ENCODE results near the gene ASXL1.
"Not testable (repeated sequence)": the region's sequence is repeated elsewhere in the genome, so short reads cannot be mapped to it uniquely, and the experiment has no call there.

ASXL1 gene

DNA sequence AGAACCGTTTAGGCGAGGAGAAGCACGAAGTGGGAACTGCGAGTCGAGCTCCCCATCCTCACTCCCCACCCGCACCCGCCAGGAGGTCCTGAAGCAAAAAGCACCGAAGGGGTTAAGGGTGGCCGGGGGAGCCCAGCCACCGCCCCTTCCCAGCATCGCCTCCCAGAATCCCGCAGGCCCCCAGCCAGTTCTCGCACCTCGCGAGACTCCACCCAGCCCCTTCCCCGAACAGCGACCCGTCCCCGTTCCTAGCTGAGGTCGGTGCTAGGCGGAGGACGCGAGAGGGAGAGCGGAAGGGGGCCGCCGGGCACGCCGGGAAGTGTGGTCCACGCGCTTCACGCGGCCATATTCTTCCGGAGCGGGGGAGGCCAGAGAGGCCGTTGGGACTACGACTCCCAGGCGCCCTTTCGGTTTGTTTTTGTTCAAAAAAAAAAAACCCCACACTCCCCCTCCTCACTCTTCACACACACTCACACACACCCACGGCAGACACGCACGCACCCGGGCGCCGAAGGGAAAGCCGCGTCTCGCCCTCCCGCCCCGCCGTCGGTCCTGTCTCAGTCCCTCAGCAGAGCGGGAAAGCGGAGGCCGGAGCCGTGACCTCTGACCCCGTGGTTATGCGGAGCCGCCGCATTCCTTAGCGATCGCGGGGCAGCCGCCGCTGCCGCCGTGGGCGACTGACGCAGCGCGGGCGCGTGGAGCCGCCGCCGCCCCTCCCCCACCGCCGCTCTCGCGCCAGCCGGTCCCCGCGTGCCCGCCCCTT lies at the start of gene ASXL1:
TSS of gene ASXL1 (plus strand) at position 463 of the 763 bp plus-strand sequence. CDS start 445 bp downstream, outside the sequence.
- peak; percentile 98 to 100 for DNase-seq

DNA sequence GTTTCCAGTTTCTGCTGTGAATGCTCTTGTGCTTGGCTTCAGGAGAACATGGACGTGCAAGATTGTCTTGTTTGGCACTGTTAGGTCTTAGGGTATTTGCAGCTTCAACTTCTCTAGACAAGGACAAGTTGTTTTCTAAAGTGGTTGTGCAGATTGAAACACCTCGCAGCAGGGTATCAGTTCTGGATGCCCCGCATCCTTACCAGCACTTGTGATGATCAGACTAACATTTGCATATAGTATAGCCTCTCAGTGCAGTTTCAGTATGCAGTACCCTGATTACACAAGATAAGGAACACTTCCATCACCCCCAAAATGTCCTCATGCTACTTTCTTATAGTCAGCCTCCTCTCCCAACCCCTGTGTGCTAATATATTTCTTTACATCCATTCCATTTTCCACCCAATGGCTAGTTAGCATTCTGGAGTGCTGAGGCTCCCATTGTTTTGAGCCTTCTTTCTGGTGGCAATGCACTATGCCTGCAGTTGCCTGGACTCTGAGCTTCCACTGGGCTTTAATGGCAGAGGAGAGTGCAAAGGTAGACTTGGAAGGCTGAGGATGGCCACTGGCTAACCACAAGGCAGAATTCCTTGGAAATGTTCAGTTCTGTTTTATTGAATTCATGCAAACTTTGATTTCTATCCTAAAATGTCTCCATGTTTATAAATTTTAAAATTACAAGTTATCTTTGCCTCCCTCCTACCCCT lies 45.3 kb upstream of the ASXL1 start:
- no peak for DNase-seq

- DNase-seq = no peak
Observed at GRCh38 chr20:32314768-32315167, 43.4 kb upstream of the ASXL1 start.

DNA sequence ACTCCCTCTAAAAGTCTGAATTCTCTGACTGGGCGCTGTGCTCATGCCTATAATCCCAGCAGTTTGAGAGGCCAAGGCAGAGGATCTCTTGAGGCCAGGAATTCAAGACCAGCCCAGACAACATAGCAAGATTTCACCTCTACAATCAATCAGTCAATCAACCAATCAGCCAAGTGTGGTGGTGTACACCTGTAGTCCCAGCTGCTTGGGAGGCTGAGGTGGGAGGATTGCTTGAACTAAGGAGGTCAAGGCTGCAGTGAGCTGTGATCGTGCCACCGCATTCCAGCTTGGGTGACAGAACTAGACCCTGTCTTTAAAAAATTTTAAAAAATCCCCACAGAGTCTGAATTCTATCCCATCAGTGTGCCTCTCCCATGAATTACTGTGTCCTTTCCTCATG lies 42.7 kb upstream of the ASXL1 start:
- DNase-seq = no peak

- no peak for DNase-seq
Observed at GRCh38 chr20:32315891-32316290, 42.2 kb upstream of the ASXL1 start.

- DNase-seq = no peak
Observed at GRCh38 chr20:32316667-32317066, 41.5 kb upstream of the ASXL1 start.

DNA sequence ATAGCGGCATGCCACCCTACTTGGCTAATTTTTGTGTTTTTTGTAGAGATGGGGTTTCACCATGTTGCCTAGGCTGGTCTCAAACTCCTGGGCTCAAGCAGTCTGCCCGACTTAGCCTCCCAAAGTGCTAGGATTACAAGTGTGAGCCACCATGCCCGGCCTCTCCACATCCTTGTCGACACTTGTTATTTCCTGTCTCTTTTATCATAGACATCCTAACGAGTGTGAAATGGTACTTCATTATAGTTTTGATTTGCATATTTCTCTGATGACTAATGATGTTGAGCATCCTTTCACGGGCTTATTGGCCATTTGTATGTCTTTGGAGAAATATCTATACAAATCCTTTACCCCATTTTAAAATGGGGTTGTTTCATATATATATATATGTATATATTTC lies 39.0 kb upstream of the ASXL1 start:
- no peak for DNase-seq

GRCh38 chr20:32320305-32320704 lies 37.8 kb upstream of the ASXL1 start:
- no peak for DNase-seq

DNA sequence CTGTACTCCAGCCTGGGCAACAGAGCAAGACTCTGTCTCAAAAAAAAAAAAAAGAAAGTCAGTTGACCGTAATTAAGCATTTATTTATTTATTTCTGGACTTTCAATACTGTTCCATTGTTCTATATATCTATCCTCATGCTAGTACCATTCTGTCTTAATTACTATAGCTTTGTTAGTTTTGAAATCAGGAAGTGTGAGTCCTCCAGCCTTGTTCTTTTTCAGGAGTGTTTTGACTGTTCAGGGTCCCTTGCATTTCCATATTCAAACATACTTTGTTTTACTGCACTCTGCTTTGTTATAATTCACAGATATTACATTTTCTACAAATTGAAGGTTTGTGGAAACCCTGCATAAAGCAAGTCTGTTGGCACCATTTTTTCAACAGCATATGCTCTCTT lies 36.7 kb upstream of the ASXL1 start:
- no peak for DNase-seq

DNA sequence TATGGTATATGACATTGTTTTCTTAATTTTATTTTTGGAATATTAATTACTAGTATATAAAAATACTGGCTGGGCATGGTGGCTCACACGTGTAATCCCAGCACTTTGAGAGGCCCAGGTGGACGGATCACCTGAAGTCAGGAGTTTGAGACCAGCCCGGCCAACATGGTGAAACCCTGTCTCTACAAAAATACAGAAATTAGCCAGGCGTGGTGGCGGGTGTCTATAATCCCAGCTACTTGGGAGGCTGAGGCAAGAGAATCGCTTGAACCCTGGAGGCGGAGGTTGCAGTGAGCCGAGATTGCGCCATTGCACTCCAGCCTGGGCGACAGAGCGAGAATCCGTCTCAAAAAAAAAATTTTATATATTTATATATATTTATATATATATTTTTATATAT lies 35.9 kb upstream of the ASXL1 start:
- DNase-seq = not testable (repeated sequence)

- not testable (repeated sequence) for DNase-seq
Observed at GRCh38 chr20:32323761-32324160, 34.4 kb upstream of the ASXL1 start.

DNA sequence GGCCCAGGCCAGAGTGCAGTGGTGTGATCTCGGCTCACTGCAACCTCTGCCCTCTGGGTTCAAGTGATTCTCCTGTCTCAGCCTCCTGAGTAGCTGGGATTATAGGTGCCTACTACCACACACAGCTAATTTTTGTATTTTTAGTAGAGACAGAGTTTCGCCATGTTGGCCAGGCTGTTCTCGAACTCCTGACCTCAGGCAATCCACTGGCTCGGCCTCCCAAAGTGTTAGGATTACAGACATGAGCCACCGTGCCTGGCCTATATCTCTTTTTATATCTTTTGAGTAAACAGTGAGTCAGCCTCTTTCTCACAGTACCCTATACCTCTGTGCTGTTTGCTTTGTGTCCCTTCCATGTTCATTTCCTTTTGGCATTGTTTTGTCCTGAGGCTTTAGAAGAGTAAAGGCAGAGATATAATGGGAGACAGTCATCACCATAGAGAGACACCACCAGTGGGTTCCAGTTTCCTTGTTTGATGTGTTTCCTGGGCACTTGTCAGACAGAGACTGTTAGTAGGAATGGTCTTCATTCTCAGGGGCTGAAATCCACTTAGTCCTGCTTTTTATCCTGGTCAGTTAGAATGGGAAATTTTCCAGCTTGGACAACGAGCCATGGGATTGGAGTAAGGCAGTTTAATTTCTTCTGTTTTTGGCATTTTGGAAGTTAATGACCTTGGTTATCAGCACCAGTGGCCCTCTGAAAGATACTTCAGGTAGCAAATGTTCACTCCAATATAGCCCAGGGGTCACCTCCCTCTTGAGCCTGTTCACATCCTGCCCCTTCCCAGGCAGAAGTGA lies 32.2 kb upstream of the ASXL1 start:
- no peak for DNase-seq

DNA sequence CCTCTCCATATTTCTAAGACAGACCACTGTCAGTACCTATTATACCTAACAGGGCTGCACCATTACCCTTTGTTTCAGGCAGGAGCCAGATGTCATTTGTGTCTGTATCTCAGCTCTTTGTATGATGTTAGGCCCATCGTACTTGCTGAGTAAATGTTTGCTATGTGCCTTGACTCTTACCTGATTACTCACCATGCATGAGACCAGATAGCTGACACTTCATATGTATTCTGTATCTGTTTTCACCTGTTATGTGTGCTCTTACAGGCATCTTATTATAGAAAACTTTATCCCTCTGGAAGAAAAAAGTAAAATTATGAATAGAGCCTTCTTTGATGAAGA lies 31.7 kb upstream of the ASXL1 start:
- DNase-seq = no peak

- no peak for DNase-seq
Observed at GRCh38 chr20:32327087-32327681, 30.9 kb upstream of the ASXL1 start.

- no peak for DNase-seq
Observed at GRCh38 chr20:32329817-32330554, 28.1 kb upstream of the ASXL1 start.

DNA sequence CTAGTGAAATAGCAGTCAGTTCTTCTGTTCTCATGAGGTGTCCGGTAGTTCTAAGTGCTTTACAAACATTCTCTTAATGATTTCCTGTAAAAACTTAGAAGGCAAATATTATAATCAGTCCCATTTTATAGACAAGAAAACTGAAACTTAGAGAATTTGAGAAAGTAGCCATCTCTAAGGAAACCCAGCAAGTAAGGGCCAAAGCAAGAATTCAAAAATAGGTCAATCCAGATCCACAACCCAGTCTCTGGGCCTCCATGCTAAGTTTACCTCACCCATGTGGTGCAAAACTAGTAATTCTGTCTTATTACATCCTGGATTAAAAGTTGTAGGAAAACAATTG lies 27.6 kb upstream of the ASXL1 start:
- no peak for DNase-seq

GRCh38 chr20:32332614-32333013 lies 25.5 kb upstream of the ASXL1 start:
- DNase-seq = no peak

DNA sequence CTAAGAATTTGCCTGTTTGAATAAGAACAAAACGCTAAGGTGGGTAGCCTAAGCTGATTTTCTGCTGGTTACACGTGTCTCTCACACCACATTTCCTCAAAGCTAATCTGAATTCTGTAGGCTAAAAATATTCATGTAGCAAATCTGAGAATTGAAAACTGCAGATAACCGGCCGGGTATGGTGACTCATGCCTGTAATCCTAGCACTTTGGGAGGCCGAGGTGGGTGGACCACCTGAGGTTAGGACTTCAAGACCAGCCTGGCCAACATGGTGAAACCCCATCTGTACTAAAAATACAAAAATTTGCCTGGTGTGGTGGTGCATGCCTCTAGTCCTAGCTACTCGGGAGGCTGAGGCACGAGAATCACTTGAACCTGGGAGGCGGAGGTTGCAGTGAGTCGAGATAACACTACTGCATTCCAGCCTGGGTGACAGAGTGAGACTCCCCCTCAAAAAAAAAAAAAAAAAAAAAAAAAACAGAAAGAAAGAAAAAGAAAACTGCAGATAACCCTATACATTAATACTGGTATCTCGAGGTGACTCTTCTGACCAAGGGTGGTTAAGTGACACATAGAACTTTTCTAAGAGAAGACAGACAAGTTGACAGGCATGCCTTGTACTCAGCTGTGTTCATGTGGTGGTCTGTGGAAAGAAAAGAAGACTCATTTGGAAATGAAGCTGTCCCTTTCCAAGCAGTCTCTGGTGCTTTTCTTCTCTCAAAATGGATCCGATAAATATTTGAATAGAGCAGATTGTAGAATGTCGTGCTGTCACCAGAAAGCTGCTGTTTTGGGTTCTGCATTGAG lies 24.7 kb upstream of the ASXL1 start:
- no peak for DNase-seq

GRCh38 chr20:32333988-32334885 lies 23.9 kb upstream of the ASXL1 start:
- DNase-seq = no peak

GRCh38 chr20:32336918-32337347 lies 21.2 kb upstream of the ASXL1 start:
- peak in 1 of 2 experiments; percentile 62 for DNase-seq

All from NCI-H526 (cell line).